SK-N-SH (cell line): Measurements from ENCODE around the gene SPDYE1.
"Not testable (repeated sequence)": the region's sequence is repeated elsewhere in the genome, so short reads cannot be mapped to it uniquely, and the experiment has no call there.

ENCODE experiments used
- CHD2 ChIP-seq: fragments of 150-350 bp; IDR thresholded peaks from 2 replicates; pipeline ENCODE4 v1.6.1; 2018; ENCODE audit warnings: low read length; ENCODE audit not compliant: partially characterized antibody
- CTCF ChIP-seq: fragments of 200-600 bp; sonication (generic); IDR thresholded peaks from 2 replicates; pipeline ENCODE4 v1.6.1; 2017; ENCODE audit warnings: antibody characterized with exemption, mild to moderate bottlenecking, moderate library complexity
- EP300 ChIP-seq, 2 experiments: IDR thresholded peaks; 2 replicates each; pipeline versions ENCODE4 v1.4.0 to v1.6.1; 2012; ENCODE audit warnings: borderline replicate concordance in 1 of 2, low read depth in 1 of 2, low read length in 1 of 2
- EZH2phosphoT487 ChIP-seq: fragments of 200-600 bp; sonication (generic); IDR thresholded peaks from 2 replicates; pipeline ENCODE4 v1.6.1; 2017; ENCODE audit warnings: low read depth, mixed run types, mild to moderate bottlenecking, antibody characterized with exemption, moderate library complexity, borderline replicate concordance
- FOXM1 ChIP-seq: IDR thresholded peaks from 2 replicates; pipeline ENCODE4 v1.4.0; 2012; ENCODE audit warnings: low read depth, mild to moderate bottlenecking
- MAX ChIP-seq: IDR thresholded peaks from 2 replicates; pipeline ENCODE4 v1.4.0; 2012; ENCODE audit warnings: low read depth
- MXI1 ChIP-seq: IDR thresholded peaks from 2 replicates; pipeline ENCODE4 v1.6.1; 2012; ENCODE audit warnings: mild to moderate bottlenecking, low read depth, low read length, improper control_type of control experiment
- POLR2AphosphoS5 ChIP-seq: IDR thresholded peaks from 2 replicates; pipeline ENCODE4 v1.6.1; 2012; ENCODE audit warnings: low read depth, low read length
- RAD21 ChIP-seq: IDR thresholded peaks from 2 replicates; pipeline ENCODE4 v1.6.1; 2012; ENCODE audit warnings: mild to moderate bottlenecking, low read length
- RXRA ChIP-seq: IDR thresholded peaks from 2 replicates; pipeline ENCODE4 v1.4.0; 2012; ENCODE audit warnings: low read depth, mild to moderate bottlenecking, borderline replicate concordance
- SMC3 ChIP-seq: IDR thresholded peaks from 2 replicates; pipeline ENCODE4 v1.6.1; 2012; ENCODE audit warnings: low read depth, low read length, improper control_type of control experiment
- TAF1 ChIP-seq: IDR thresholded peaks from 2 replicates; pipeline ENCODE4 v1.6.1; 2012; ENCODE audit warnings: low read depth, mild to moderate bottlenecking, low read length, moderate library complexity, borderline replicate concordance
- TEAD4 ChIP-seq: IDR thresholded peaks from 2 replicates; pipeline ENCODE4 v1.4.0; 2012; ENCODE audit warnings: mild to moderate bottlenecking, borderline replicate concordance; ENCODE audit not compliant: insufficient read depth
- USF2 ChIP-seq: fragments of 150-350 bp; IDR thresholded peaks from 2 replicates; pipeline ENCODE4 v1.6.1; 2017; ENCODE audit warnings: antibody characterized with exemption, low read length, low read depth, borderline replicate concordance

DNA sequence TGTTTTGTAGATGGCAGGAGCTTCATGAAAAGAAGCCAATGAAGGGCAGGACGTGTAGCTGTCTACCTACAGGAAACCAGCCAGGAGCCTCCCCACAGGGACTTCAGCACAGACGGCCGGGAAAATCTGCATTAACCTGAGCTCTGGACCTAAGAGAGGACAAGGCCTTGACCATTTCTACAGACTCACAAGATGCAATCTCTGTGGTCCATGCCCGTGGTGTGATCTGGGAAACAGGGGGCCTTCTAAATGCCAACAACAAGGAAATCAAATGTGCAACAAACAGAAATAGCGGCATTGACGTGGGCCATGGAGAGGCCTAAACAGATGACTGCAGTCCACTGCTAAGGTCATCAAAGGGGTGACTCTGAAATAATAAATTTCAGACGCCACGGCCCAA, 14.4 kb downstream of the SPDYE1 start:
- not testable (repeated sequence) for TF ChIP-seq CTCF; TEAD4; FOXM1; EP300 (IDR thresholded peaks at IDR 0.05; ENCODE audit: borderline replicate concordance in 1 of 2, low read depth in 1 of 2, low read length in 1 of 2); RAD21; TAF1; MXI1; POLR2AphosphoS5; RXRA; SMC3; USF2; EZH2phosphoT487; CHD2; MAX
